ENCODE data around the gene AIFM3. TPM values are rescaled to one million over a fixed set of nuclear protein-coding genes. Genes with fewer than 3 reads are reported as not detected.

The AIFM3 gene, protein sequence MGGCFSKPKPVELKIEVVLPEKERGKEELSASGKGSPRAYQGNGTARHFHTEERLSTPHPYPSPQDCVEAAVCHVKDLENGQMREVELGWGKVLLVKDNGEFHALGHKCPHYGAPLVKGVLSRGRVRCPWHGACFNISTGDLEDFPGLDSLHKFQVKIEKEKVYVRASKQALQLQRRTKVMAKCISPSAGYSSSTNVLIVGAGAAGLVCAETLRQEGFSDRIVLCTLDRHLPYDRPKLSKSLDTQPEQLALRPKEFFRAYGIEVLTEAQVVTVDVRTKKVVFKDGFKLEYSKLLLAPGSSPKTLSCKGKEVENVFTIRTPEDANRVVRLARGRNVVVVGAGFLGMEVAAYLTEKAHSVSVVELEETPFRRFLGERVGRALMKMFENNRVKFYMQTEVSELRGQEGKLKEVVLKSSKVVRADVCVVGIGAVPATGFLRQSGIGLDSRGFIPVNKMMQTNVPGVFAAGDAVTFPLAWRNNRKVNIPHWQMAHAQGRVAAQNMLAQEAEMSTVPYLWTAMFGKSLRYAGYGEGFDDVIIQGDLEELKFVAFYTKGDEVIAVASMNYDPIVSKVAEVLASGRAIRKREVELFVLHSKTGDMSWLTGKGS
- 2.4 to 4.2 TPM (median 3.4 TPM) in 5 replicates for total RNA-seq (2022; extraction: Qiagen RNA extraction; ENCODE audit: low read depth)

DNA sequence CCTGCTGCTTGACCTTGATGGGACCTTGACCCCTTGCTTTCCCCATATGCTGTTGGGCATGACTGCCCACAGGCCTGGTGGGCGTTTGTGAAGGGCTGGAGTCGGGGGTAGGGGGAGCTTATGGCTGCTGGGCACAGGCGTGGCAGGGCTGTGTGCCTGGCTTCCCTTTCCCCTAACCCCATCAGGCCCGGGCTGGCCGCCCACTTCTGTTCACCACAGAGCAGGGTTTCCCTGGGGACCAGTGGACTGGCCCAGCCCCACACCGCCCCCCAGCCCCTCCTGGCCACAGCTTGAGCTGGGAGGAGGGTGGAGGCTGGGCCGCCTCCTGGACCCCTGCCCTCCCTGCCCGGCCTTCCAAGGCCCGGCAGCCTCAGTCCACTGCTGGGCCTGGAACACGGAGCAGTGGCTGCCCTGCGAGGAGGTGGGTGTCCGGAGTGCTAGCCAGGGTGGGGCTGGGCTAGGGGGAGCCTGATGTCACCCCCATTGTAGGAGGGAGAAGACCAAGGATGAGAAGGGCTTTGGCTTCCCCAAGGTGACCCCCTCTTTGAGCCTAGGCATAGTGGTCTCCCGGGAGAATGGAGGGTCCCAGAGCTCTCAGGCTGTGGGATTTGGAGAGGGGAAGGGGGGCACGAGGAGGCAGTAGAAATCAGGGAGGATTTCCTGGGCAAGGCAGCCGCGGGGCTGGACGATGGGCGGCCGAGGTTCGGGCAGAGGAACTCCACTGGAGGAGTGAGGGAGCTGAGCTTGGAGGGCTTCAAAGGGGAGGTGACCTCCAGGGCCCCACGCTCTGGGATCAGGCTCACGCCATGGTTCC is at the start of gene AIFM3:
AIFM3 (plus strand) TSS at position 373 of the 814 bp plus-strand sequence. CDS start 690 bp downstream, outside the sequence.

DNA sequence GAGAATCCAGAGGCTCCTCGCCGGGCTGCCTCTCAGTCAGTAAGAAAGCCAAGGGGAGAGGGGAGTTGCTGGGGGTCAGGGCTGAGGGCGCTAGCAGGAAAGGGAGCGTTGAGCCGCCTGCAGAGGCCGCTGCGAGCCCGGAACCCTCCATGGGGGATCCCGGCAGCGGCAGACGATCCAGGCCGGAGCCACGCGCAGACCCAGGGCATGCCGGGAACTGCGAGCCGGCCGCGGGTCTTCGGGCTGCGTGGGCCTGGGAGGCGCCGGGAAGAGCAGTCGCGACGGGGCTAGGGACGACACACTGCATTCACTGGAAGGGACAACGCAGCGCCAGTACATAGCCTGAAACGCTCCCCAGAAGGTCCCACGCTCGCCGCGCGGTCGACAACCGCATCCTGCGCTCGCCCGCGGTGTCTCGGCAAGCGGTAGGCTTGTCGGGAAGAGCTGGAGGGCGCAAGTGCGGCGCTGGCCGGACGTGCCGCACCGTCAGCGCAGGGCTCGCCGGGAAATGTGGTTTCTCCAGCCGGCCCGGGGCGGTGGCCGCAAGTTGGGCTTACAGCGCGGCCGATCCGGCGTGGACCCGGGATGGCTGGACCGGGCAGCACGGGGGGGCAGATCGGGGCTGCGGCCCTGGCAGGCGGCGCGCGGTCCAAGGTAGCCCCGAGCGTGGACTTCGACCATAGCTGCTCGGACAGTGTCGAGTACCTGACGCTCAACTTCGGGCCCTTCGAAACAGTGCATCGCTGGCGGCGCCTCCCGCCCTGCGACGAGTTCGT is 14.9 kb downstream of the AIFM3 start, which contains the start of gene LZTR1:
LZTR1 (plus strand) TSS at position 511 of the 776 bp plus-strand sequence; CDS start at position 586, 75 bp downstream.

DNA sequence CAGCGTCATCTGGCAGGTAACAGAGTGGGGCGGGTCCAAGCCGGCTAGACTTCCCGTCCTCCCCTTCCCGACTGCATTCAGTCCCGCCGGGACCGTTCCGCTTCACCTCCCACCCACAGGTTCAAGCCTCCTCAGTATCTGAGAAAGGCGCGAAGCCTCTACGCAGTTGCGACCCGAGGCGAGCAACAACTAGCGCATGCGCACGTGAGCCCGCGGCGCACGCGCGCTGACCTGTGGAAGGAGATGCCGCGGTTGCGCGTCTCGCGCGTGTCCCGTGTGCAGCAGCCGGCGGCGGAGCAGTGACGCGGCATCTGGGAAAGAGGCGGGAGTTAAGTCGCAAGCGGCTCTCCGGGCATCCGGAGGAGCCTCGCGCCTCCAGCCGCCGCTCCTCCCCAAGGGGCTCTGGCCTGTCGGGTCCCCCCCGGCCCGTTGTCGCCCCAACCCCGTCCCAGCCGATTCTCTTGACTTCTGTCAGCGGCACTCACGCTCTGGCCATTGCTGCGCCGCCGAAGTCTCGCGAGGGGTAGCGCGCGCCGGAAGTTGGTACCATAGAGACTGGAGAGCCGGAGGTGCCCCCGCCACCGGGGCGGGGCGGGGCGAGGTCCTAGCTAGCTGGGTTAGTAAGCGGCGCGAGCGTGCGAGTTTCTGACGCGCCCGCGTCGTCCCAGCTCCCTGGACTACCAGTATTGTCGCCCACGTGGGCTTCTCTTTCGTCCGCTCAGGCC is 34.7 kb downstream of the AIFM3 start, which contains the start of gene THAP7:
THAP7 (minus strand) TSS at position 518 of the 725 bp plus-strand sequence; CDS start at position 311, 207 bp downstream.

DNA sequence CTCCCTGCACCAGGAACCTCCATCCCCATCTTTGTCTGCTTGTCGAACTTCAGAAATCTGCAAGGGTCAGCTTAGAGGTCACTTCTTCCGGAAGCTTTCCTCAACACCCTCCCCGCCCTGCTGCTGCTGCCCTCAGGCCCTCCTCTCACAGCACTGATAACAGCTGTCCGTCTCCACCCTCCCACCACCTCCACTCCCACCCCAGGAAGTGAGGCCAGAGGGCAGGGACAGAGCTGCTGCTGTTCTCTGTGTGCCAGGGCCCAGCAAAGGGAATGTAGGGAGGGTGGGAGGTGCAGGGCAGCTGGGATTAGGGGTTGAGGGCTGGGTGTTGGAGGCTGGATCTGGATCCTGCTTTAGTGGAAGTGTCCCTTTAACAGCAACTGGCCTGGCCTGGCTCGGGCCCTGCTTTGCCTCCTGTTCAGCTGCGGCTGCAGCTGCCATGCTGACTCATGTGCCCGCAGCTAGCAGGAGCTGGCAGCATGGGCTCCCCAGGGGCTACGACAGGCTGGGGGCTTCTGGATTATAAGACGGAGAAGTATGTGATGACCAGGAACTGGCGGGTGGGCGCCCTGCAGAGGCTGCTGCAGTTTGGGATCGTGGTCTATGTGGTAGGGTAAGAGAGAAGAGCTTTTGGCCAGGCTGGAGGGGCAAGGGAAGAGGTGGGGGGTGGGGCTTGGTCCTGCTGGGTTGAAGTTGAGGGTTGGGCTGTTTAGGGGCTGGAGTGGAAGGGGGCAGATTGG is 47.8 kb downstream of the AIFM3 start, which contains the start of gene P2RX6:
P2RX6 (plus strand) TSS at position 440 of the 740 bp plus-strand sequence; CDS start at position 450, 10 bp downstream.

Other genes starting within 250 kb of the AIFM3 start
- not detected in 5 replicates for gene SERPIND1, start 193.1 kb upstream of the AIFM3 start, total RNA-seq (2022; extraction: Qiagen RNA extraction; ENCODE audit: low read depth)
- 20.3 to 23.6 TPM (median 22.0 TPM) in 5 replicates for gene PI4KA, start 108.4 kb upstream of the AIFM3 start, total RNA-seq (2022; extraction: Qiagen RNA extraction; ENCODE audit: low read depth)
- 14.2 to 20.6 TPM (median 18.7 TPM) in 5 replicates for gene SNAP29, start 108.2 kb upstream of the AIFM3 start, total RNA-seq (2022; extraction: Qiagen RNA extraction; ENCODE audit: low read depth)
- gene CRKL, start 49.8 kb upstream of the AIFM3 start, total RNA-seq (2022; extraction: Qiagen RNA extraction; ENCODE audit: low read depth) = 24.6 to 26.6 TPM (median 25.4 TPM) in 5 replicates
- gene LZTR1, start 15.0 kb downstream of the AIFM3 start, total RNA-seq (2022; extraction: Qiagen RNA extraction; ENCODE audit: low read depth) = 11.3 to 20.2 TPM (median 18.6 TPM) in 5 replicates
- gene THAP7, start 34.9 kb downstream of the AIFM3 start, total RNA-seq (2022; extraction: Qiagen RNA extraction; ENCODE audit: low read depth) = 16.9 to 28.1 TPM (median 23.8 TPM) in 5 replicates
- gene P2RX6, start 47.9 kb downstream of the AIFM3 start, total RNA-seq (2022; extraction: Qiagen RNA extraction; ENCODE audit: low read depth) = 0.56 to 0.94 TPM (median 0.86 TPM) in 5 replicates
- not detected in 5 replicates for gene SLC7A4, start 65.3 kb downstream of the AIFM3 start, total RNA-seq (2022; extraction: Qiagen RNA extraction; ENCODE audit: low read depth)
- 0.05 to 0.06 TPM in 2 of 5 replicates, not detected in the others for gene LRRC74B, start 78.7 kb downstream of the AIFM3 start, total RNA-seq (2022; extraction: Qiagen RNA extraction; ENCODE audit: low read depth)